Activated CD8-positive, alpha-beta memory T cell treated with anti-CD3 and anti-CD28 coated beads, Interleukin-2, amount 50 U/mL, for 48 hours (primary cell): Measurements from ENCODE around the gene MACROD2.

Experiments used
- DNase-seq: peaks from one replicate; pipeline ENCODE4 v3.0.0-alpha.2; 2020

MACROD2 gene

GRCh38 chr20:15256676-15257568 lies 1261.6 kb downstream of the MACROD2 start:
- DNase-seq: no peak

- DNase-seq: no peak
Measured at GRCh38 chr20:15257569-15257870, 1262.2 kb downstream of the MACROD2 start.

- DNase-seq: no peak
Measured at GRCh38 chr20:15265581-15266309, 1270.4 kb downstream of the MACROD2 start.

GRCh38 chr20:15267935-15268334 lies 1272.6 kb downstream of the MACROD2 start:
- DNase-seq: no peak

GRCh38 chr20:15278041-15278440 lies 1282.7 kb downstream of the MACROD2 start:
- DNase-seq: no peak

GRCh38 chr20:15287329-15287728 lies 1292.0 kb downstream of the MACROD2 start:
- no peak for DNase-seq

GRCh38 chr20:15288106-15288505 lies 1292.8 kb downstream of the MACROD2 start:
- no peak for DNase-seq

- no peak for DNase-seq
Measured at GRCh38 chr20:15289337-15289736, 1294.0 kb downstream of the MACROD2 start.

- no peak for DNase-seq
Measured at GRCh38 chr20:15292405-15292804, 1297.1 kb downstream of the MACROD2 start.

GRCh38 chr20:15296422-15296821 lies 1301.1 kb downstream of the MACROD2 start:
- no peak for DNase-seq

GRCh38 chr20:15297059-15297875 lies 1302.0 kb downstream of the MACROD2 start:
- DNase-seq: no peak

- no peak for DNase-seq
Measured at GRCh38 chr20:15302075-15302474, 1306.8 kb downstream of the MACROD2 start.

GRCh38 chr20:15310361-15310760 lies 1315.0 kb downstream of the MACROD2 start:
- DNase-seq: no peak

GRCh38 chr20:15316556-15316955 lies 1321.2 kb downstream of the MACROD2 start:
- no peak for DNase-seq

- DNase-seq: no peak
Measured at GRCh38 chr20:15317546-15318232, 1322.4 kb downstream of the MACROD2 start.

- DNase-seq: no peak
Measured at GRCh38 chr20:15318682-15319081, 1323.4 kb downstream of the MACROD2 start.

- no peak for DNase-seq
Measured at GRCh38 chr20:15319439-15319838, 1324.1 kb downstream of the MACROD2 start.

- DNase-seq: no peak
Measured at GRCh38 chr20:15320941-15321340, 1325.6 kb downstream of the MACROD2 start.

GRCh38 chr20:15327123-15327522 lies 1331.8 kb downstream of the MACROD2 start:
- DNase-seq: no peak

- DNase-seq: no peak
Measured at GRCh38 chr20:15328084-15328483, 1332.8 kb downstream of the MACROD2 start.

- DNase-seq: no peak
Measured at GRCh38 chr20:15332711-15333160, 1337.4 kb downstream of the MACROD2 start.

GRCh38 chr20:15333170-15333569 lies 1337.9 kb downstream of the MACROD2 start:
- no peak for DNase-seq

- no peak for DNase-seq
Measured at GRCh38 chr20:15336011-15336410, 1340.7 kb downstream of the MACROD2 start.
